ENCODE data around the gene ERCC5.

DNA sequence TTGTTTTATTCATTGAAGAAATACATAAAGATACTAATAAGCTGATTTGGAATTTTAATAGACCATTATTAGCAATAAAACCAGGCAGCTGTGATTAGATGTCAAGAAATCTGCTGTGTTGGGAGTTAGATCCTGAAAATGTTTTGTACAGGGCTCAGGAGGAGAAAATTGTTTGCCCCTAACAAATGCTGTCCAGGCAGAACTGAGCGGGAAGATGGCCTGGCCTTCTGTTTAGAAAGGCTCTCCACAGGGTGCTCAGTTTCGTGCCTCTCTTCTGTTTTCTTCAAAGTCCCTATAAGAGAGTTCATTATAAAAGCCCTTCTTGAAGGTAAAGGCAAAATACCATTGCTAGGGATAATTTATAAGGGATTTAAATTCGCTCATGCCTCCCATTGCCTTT lies 64.1 kb downstream of the ERCC5 start:
- TF ChIP-seq POLR2A (IDR thresholded peaks at IDR 0.05; ENCODE audit: low read depth, low read length) (no peak), POLR2AphosphoS5 (IDR thresholded peaks at IDR 0.05; ENCODE audit: low read depth, low read length) (no peak), TAF1 (IDR thresholded peaks at IDR 0.05; ENCODE audit: borderline replicate concordance, low read depth, low read length) (no peak)
